B cell (primary cell): ENCODE data around the gene IZUMO1. TPM values are rescaled to one million over a fixed set of nuclear protein-coding genes. Genes with fewer than 3 reads are reported as not detected.

ENCODE experiments used
- ATAC-seq: fragments of 200-7000 bp; cut with Tn5 transposase; one replicate; pipeline ENCODE4 v1.10.0; 2021; ENCODE audit warnings: low read depth, mild to moderate bottlenecking, moderate number of reproducible peaks, moderate library complexity
- CTCF ChIA-PET: fragments of 350-600 bp; sonication (Branson Sonifier 250); formaldehyde crosslinking; loops from one replicate; lab custom pipeline; 2021; ENCODE audit warnings: antibody characterized with exemption, inconsistent platforms; lab: Charles Lee
- POLR2A ChIA-PET: fragments of 350-600 bp; sonication (Branson Sonifier 250); formaldehyde crosslinking; loops from one replicate; lab custom pipeline; 2021; ENCODE audit warnings: antibody characterized with exemption; lab: Charles Lee
- DNase-seq: peaks from one replicate; pipeline ENCODE4 v3.0.0; 2013
- H2AFZ ChIP-seq: 2 replicates; pipeline ENCODE4 v1.6.1; 2012; ENCODE audit warnings: mild to moderate bottlenecking, low read depth, low read length; ENCODE audit not compliant: insufficient read depth, poor library complexity, severe bottlenecking
- H3K27ac ChIP-seq, 2 donors: 1 replicate in 1 of 2; 2 replicates in 1 of 2; pipeline ENCODE4 v1.5.1; 2012 to 2013; ENCODE audit warnings: low read length in 2 of 2, mild to moderate bottlenecking in 2 of 2, moderate library complexity in 1 of 2
- H3K27me3 ChIP-seq, 4 experiments: fragments of 200-600 bp in 1 of 4; sonication (generic) in 1 of 4; replicated peaks in 1 of 4; 1 replicate in 2 of 4; 2 replicates in 2 of 4; pipeline versions ENCODE4 v1.6.1 to v1.7.0; 2013 to 2016; ENCODE audit warnings: low read length in 3 of 4, mild to moderate bottlenecking in 2 of 4, mixed read lengths in 1 of 4, moderate library complexity in 1 of 4; ENCODE audit not compliant: insufficient read depth in 4 of 4, control insufficient read depth in 3 of 4; ENCODE audit errors: control extremely low read depth in 1 of 4
- H3K36me3 ChIP-seq, 2 experiments: replicated peaks in 1 of 2; 1 replicate in 1 of 2; 2 replicates in 1 of 2; pipeline versions ENCODE4 v1.6.1 to v1.7.1; 2013; ENCODE audit warnings: low read length in 1 of 2; ENCODE audit not compliant: insufficient read depth in 2 of 2, control insufficient read depth in 1 of 2; ENCODE audit errors: control extremely low read depth in 1 of 2, extremely low read depth in 1 of 2
- H3K4me1 ChIP-seq, 2 donors: fragments of 200-600 bp in 1 of 2; sonication (generic) in 1 of 2; 1 replicate in 1 of 2; 2 replicates in 1 of 2; pipeline versions ENCODE4 v1.5.1 to v1.6.1; 2013 to 2017; ENCODE audit warnings: low read length in 2 of 2; ENCODE audit not compliant: control insufficient read depth in 2 of 2, insufficient read depth in 2 of 2
- H3K4me2 ChIP-seq: replicated peaks from 2 replicates; pipeline ENCODE3; 2012; ENCODE audit warnings: mild to moderate bottlenecking, low read depth, low read length; ENCODE audit not compliant: poor library complexity, severe bottlenecking
- H3K4me3 ChIP-seq, 5 experiments: fragments of 200-600 bp in 1 of 5; sonication (generic) in 1 of 5; 1 replicate in 3 of 5; 2 replicates in 2 of 5; pipeline versions ENCODE4 v1.5.1 to v1.7.0; 2011 to 2016; ENCODE audit warnings: low read length in 4 of 5, mild to moderate bottlenecking in 4 of 5, low read depth in 2 of 5, control low read depth in 1 of 5, moderate library complexity in 1 of 5; ENCODE audit not compliant: insufficient read depth in 1 of 5; ENCODE audit errors: control extremely low read depth in 1 of 5, extremely low read depth in 1 of 5
- H3K79me2 ChIP-seq: fragments of 200-600 bp; sonication (generic); one replicate; pipeline ENCODE4 v1.6.0; 2016; ENCODE audit warnings: low read length; ENCODE audit not compliant: control insufficient read depth, insufficient read depth
- H3K9ac ChIP-seq: fragments of 200-600 bp; sonication (generic); 2 replicates; pipeline ENCODE4 v1.6.1; 2017; ENCODE audit warnings: mild to moderate bottlenecking, low read length, moderate library complexity
- H3K9me3 ChIP-seq, 3 donors: one replicate each; pipeline versions ENCODE4 v1.6.1 to v1.7.1; 2013; ENCODE audit warnings: low read length in 2 of 3; ENCODE audit not compliant: control insufficient read depth in 2 of 3, insufficient read depth in 1 of 3; ENCODE audit errors: control extremely low read depth in 1 of 3
- H4K20me1 ChIP-seq: 2 replicates; pipeline ENCODE4 v1.6.0; 2012; ENCODE audit warnings: mild to moderate bottlenecking, low read length; ENCODE audit not compliant: insufficient read depth, control insufficient read depth, poor library complexity, severe bottlenecking
- H3K27ac Mint-ChIP-seq: one replicate; pipeline ENCODE4 v1.8.0; 2021; ENCODE audit warnings: mixed read lengths
- H3K27me3 Mint-ChIP-seq: one replicate; pipeline ENCODE4 v1.8.0; 2021; ENCODE audit warnings: mixed read lengths
- H3K4me1 Mint-ChIP-seq: one replicate; pipeline ENCODE4 v1.8.0; 2021; ENCODE audit warnings: mixed read lengths
- H3K4me3 Mint-ChIP-seq: one replicate; pipeline ENCODE4 v1.8.0; 2021; ENCODE audit warnings: mixed read lengths
- H3K9me3 Mint-ChIP-seq: one replicate; pipeline ENCODE4 v1.8.0; 2022; ENCODE audit warnings: mixed read lengths; ENCODE audit not compliant: insufficient read depth
- CTCF ChIP-seq: fragments of 200-600 bp; IDR thresholded peaks from one replicate; pipeline ENCODE4 v1.8.0; 2022; ENCODE audit warnings: antibody characterized with exemption, mild to moderate bottlenecking
- EZH2 ChIP-seq: IDR thresholded peaks from 2 replicates; pipeline ENCODE4 v1.6.1; 2012; ENCODE audit warnings: borderline replicate concordance, low read depth, mild to moderate bottlenecking, moderate library complexity, low read length; ENCODE audit not compliant: insufficient read depth, poor library complexity, severe bottlenecking
- WGBS: methylation state at CpG from one replicate; pipeline ENCODE4 v1.1.5; 2013; ENCODE audit warnings: missing lambda C conversion rate; ENCODE audit not compliant: insufficient coverage; 5-methylcytosine and 5-hydroxymethylcytosine counted together
- intact Hi-C: fragments of 100-400 bp; cut with micrococcal nuclease; formaldehyde crosslinking; loops from one replicate; pipeline ENCODE4 v1.10.0; 2022
- polyA plus RNA-seq: library from polyadenylated mRNA; depleted of rRNA; stranded (reverse); fragments of >200 nt; gene quantifications from 2 replicates; pipeline ENCODE4 v1.2.3, GENCODE V29; 2012
- total RNA-seq, 2 donors: library from RNA; stranded (reverse); fragments of 120-200 nt in 1 of 2; gene quantifications; 1 replicate in 1 of 2; 2 replicates in 1 of 2; pipeline versions ENCODE4 v1.2.3 to v1.2.4, GENCODE V29; 2013 to 2022

Gene IZUMO1
- total and polyA plus RNA-seq, 2 donors (not counting 1 experiment from before 2014, with no cell fraction given): not detected

- H3K36me3 ChIP-seq: peaks cover 0 to 2% of the 10 kb centered on the region in 2 experiments
- H3K27ac ChIP-seq: no peak overlapping the region
- no peaks in the 10 kb centered on the region for H4K20me1 ChIP-seq
- ATAC-seq (no peak), DNase-seq (no peak)
- H3K4me2 ChIP-seq: no peak overlapping the region
- H3K79me2 ChIP-seq: no peaks in the 10 kb centered on the region
- H3K9me3 ChIP-seq: peaks cover 0 to 1% (median 0%) of the 10 kb centered on the region in 3 donors
- H3K9ac ChIP-seq: no peak overlapping the region
- no peaks in the 10 kb centered on the region for H3K27me3 ChIP-seq
- no peaks in the 10 kb centered on the region for H3K4me1 ChIP-seq
- intact Hi-C loops: no loop called here
- Mint-ChIP-seq H3K9me3 (no peaks in the 10 kb centered on the region), H3K4me3 (no peak overlapping the region), H3K27ac (no peak overlapping the region), H3K27me3 (no peaks in the 10 kb centered on the region), H3K4me1 (no peaks in the 10 kb centered on the region)
- CTCF ChIA-PET: interaction anchor here (0.8 kb wide), 1 partner anchor 22 kb away, joined by 4 read pairs; no protein-coding TSS in a partner anchor
- WGBS: 75% methylated on average over 2 of the region's 2 CpGs
- TF ChIP-seq CTCF (no peak), EZH2 (no peak)
- no peak overlapping the region for H2AFZ ChIP-seq
- POLR2A ChIA-PET: no interaction called here
- H3K4me3 ChIP-seq: no peak overlapping the region
These were observed 41.3 kb downstream of the IZUMO1 start for GRCh38 chr19:48705431-48705830.

GRCh38 chr19:48703316-48703715, 43.4 kb downstream of the IZUMO1 start:
- no peaks in the 10 kb centered on the region for H3K4me1 Mint-ChIP-seq

More at GRCh38 chr19:48703316-48703715, 43.4 kb downstream of the IZUMO1 start:
- no peaks in the 10 kb centered on the region for H3K27me3 Mint-ChIP-seq
- H3K27ac Mint-ChIP-seq: no peak overlapping the region
- peaks cover 0 to under 1% (median 0%) of the 10 kb centered on the region in 4 experiments for H3K27me3 ChIP-seq
- no peak overlapping the region for H3K9ac ChIP-seq
- H2AFZ ChIP-seq: no peak overlapping the region
- H3K9me3 ChIP-seq: peaks cover 0 to 1% (median 0%) of the 10 kb centered on the region in 3 donors
- intact Hi-C loops: no loop called here
- no peak overlapping the region for H3K4me2 ChIP-seq
- no peak overlapping the region for H3K27ac ChIP-seq
- ChIA-PET POLR2A (no interaction called here), CTCF (no interaction called here)
- no peaks in the 10 kb centered on the region for H3K79me2 ChIP-seq
- TF ChIP-seq EZH2: no peak
- no peak for TF ChIP-seq CTCF
- DNase-seq (no peak), ATAC-seq (no peak)
- peaks cover 0 to 2% of the 10 kb centered on the region in 2 experiments for H3K36me3 ChIP-seq
- no peak overlapping the region for H3K4me3 Mint-ChIP-seq
- H3K4me1 ChIP-seq: no peaks in the 10 kb centered on the region
- 98% methylated on average over 17 of the region's 23 CpGs for WGBS
- no peaks in the 10 kb centered on the region for H3K9me3 Mint-ChIP-seq
- no peaks in the 10 kb centered on the region for H4K20me1 ChIP-seq
- no peak overlapping the region for H3K4me3 ChIP-seq
